NCI-H82 treated with DMSO at 0.1 percent for 48 hours (cell line): ENCODE data around the gene RASAL2.
"Not testable (repeated sequence)": the region's sequence is repeated elsewhere in the genome, so short reads cannot be mapped to it uniquely, and the experiment has no call there.

Experiments
- DNase-seq: peaks from one replicate; lab custom pipeline; 2025; ENCODE audit not compliant: unreplicated experiment; lab: John Stamatoyannopoulos, UW

RASAL2 gene

DNA sequence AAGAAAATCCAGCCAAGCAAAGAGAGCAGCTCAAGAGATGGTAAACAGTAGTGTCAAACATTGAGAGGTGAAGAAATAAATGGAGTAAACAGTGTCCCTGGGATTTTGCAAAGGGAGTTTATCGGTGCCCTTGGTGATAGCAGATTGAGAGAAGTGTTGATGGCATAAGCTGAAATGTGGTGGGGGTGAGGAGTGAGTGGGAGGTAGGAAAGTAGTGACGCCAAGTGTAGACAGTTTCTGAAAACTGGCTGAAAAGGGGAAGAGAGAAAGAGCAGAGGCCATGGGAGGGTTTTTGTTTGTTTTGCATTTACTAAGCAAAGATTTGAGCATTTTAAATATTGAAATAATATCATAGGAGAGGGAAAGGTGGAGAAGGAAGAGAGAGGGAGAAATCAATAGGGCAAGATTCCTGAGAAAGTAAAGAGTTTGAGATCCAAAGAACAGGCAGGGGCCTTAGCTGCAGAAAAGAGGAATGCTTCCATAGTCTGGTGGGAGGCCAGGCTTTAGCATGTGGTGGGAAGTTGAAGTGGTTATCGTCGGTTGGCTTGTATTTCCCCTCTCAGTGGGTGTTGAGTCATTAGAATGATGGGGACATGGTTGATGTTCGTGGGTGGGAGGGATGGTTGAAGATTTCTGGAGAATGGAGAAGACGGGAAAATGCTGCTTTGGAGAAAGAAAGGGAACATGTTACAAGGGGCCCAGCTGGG, 26.8 kb upstream of the RASAL2 start:
- DNase-seq, result no peak

GRCh38 chr1:178071811-178072210, 22.1 kb upstream of the RASAL2 start:
- no peak for DNase-seq

DNA sequence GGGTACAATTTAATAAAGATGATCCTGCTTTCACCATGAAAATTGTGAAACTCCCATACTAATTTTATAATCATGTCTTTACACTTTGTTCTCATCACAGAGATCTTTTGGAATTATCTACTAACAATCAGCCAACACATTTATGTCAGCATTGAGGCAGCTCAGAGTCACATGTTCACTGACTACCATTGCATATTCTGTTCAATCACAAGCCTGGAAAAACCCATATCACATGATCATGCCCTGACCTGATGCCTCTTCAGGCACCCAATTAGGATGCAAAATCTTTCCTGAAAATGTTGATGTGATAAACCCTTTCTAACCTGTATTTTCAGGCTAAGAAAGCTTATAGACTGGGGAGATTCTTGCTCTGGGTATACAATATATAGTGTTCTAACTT, 21.6 kb upstream of the RASAL2 start:
- no peak for DNase-seq

- no peak for DNase-seq
Observed at GRCh38 chr1:178075333-178075732, 18.6 kb upstream of the RASAL2 start.

- no peak for DNase-seq
Observed at GRCh38 chr1:178076607-178077006, 17.3 kb upstream of the RASAL2 start.

DNA sequence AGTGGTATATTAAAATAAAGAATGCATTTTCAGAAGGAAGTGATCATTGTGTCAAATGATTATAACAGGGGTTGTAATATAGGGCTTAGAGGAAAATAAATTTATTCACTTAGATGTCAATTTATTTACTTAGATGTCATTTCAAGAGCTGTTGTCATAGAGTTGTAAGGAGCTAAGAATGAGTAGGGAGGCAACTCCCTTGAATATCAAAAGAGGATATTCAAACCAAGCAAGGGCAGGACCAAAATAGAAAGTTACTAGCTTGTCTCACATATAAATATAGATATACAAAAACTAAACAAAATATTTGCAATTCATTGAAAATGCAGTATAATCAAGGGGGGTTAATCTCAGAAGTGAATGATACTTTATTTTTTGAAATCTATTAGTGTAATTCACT, 16.0 kb upstream of the RASAL2 start:
- no peak for DNase-seq

DNA sequence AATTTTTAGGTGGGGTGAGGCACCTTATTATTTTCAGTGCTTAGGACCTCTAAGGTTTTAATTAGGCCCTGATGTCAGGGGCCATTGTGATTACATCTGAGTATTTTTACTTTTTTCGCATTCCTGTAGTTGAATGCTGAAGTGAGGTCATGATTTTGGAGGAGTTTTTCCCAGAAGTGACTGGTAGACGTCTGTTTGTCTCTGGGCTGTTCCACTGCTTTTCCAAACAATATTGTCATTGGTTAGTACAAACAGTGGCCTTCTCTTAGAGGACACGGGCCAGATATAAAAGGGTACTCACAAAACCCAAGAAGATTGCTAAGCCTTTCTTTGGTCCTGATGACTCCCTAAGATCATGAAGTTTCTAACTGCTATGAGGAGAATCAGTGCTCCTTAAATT, 7.6 kb upstream of the RASAL2 start:
- DNase-seq, result no peak

- no peak for DNase-seq
Observed at GRCh38 chr1:178086766-178087165, 7.1 kb upstream of the RASAL2 start.

DNA sequence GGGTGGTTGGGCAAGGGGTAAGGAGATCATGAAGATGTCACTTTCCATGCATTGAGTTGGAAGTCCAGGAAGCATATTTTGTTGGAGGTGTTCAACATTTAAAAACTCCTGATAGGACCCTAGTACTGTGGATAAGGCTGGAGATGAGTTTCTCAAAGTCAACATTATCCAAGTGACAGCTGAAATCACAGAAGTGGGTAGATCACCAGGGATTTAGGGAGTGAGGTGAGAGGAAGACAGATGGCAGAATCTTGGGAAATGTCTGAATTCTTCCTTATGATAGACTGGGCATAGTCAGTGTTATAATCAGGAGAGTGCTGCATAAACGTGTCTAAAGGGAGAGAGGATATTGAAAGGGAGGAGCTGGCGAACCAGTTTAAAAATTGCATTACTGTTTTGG, 5.3 kb upstream of the RASAL2 start:
- DNase-seq, result no peak

- not testable (repeated sequence) for DNase-seq
Observed at GRCh38 chr1:178091454-178091853, 2.5 kb upstream of the RASAL2 start.

- DNase-seq, result no peak
Observed at GRCh38 chr1:178091986-178092745, 1.7 kb upstream of the RASAL2 start.

GRCh38 chr1:178092878-178093493, 918 bp upstream of the RASAL2 start:
- peak; percentile 89 for DNase-seq

DNA sequence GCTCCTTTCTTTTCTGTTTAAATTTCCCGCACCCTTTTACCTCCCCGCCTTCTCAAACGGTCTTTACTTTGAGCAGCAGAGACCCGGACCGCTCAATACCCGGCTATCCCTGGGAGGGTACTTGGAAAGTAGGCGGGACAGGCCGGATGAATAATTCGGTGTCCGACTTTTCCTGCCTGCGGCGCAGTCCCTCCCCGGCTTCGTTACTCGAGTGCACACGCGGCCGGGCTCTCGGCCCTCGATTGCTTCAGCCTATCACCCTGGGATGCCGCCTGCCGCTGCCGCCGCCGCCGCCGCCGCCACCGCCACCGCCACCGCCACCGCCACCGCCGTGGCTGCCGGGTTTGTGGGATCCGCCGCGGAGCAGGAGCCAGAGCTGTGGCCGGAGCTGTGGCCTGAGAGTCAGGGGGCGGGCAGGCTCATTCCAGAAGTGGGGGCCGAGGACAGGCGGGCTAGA, 382 bp upstream of the RASAL2 start:
- peak; percentile 89 for DNase-seq

GRCh38 chr1:178094739-178095645, 1.1 kb downstream of the RASAL2 start:
- DNase-seq, result no peak

DNA sequence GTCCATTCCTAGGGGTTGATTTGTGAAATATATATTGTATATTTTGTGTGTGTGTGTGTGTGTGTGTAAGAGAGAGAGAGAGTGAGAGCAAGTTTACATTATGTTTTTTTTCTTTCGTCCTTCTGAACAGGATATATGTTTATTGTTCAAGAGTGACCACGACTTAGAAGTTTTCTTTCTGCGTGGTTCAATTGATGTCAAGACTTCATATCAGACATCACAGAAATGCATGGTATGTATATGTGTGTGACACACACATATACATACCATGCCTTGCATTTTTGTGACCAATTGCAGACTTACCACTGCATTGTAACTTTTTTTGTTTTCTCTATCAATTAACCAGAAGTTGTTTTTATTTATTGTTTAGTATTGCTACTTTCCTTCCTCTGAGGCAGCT, 2.5 kb downstream of the RASAL2 start:
- no peak for DNase-seq

DNA sequence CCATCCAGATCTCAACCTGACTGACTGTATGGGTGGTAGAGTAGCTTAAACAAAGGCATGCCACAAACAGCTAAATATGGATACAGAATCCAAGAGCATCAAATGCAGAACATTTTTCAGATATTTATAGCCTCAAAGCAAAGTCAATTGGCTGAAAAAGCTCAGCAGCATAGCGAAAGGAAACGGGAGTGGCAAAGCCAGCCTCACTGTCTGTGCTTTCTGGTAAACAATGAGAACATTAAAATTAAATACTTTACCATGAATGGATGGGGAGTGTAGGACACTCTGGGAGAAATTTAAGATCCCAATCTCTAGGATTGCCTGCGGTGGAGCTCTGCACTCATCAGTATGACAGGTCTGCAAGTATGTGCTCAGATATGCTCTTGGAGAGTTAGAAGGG, 4.4 kb downstream of the RASAL2 start:
- no peak for DNase-seq

DNA sequence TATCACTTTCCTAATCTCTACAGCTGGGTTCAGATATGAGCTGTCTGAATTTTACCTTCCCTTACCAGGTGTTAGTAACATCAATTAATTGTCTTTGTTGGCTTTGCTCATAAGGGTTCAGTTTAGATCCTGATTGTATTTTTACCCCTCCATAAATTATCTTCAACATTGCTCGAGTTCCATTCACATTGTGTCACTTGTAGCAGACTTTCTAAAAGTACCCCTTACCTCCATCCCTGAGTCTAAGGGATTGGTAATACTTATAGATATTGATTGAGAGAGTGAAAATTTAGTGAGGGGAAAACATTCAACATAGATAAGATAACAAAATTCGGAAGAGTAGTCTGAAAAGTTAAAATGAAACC, 7.3 kb downstream of the RASAL2 start:
- no peak for DNase-seq

DNA sequence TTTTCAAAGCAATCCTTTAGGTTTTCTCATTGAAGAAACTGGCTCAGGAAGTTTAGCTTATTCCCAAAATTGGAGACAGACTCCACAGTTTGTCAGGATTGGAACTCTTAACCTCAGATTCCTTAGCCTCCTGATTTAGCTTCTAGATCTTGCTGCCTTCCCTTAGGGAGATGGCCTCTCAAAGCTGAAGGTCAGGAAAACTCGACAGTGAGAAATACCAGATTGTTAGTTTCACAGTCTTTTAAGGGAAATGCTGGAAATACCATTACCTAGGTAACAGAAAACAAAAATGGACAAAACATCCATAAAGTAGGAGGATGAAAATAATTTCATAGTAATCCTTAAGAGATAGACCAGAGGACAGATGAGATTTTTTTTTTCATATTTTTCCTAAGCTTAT, 7.8 kb downstream of the RASAL2 start:
- DNase-seq, result no peak

DNA sequence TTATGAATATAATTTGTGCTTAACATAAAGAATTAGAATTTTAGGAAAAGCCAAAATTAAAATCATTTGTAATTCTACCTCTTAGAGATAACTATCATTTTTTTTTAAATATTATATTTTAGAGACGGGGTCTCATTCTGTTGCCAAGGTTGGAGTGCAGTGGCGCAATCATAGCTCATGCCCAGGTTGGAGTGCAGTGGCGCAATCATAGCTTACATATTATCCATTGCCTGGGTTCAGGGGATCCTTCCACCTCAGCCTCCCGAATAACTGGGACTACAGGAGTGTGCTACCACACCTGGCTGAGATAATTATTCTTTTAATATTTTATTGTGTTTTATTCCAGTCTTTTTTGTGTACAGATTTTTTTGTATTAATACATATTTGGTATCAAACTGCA, 8.3 kb downstream of the RASAL2 start:
- no peak for DNase-seq

DNA sequence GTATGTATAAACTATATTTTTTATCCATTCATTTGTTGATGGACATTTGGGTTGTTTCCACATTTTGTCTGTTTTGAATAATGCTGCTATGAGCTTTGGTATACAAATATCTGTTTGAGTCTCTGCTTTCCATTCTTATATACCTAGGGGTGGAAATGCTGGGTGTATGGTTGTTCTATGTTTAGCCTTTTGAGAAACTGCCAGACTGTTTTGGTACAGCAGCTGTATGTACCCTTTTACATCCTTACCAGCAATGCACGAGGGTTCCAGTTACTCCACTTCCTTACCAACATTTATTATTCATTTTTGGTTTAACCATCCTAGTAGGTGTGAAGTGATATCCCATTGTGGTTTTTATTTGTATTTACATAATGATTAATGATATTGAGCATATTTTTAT, 13.9 kb downstream of the RASAL2 start:
- no peak for DNase-seq
